HL-60 (cell line): ENCODE data around the gene PRKG2.

Source experiments
- DNase-seq, 2 experiments: peaks; one replicate each; pipeline ENCODE4 v3.0.0-alpha.2; 2010 to 2020; ENCODE audit warnings: low read depth in 1 of 2, low spot score in 1 of 2
- H3K27ac ChIP-seq: fragments of 250-450 bp; sonication (Bioruptor Pico); replicated peaks from 2 replicates; pipeline ENCODE4 v1.5.1; 2020; ENCODE audit warnings: mild to moderate bottlenecking, moderate library complexity
- H3K27me3 ChIP-seq: fragments of 250-450 bp; sonication (Bioruptor Pico); 2 replicates; pipeline ENCODE4 v1.5.1; 2021; ENCODE audit warnings: mild to moderate bottlenecking, moderate library complexity; ENCODE audit not compliant: insufficient read depth, poor library complexity, severe bottlenecking
- H3K4me3 ChIP-seq: replicated peaks from 2 replicates; pipeline ENCODE4 v1.5.1; 2011; ENCODE audit warnings: mild to moderate bottlenecking, control low read depth, low read length; ENCODE audit not compliant: insufficient read depth
- GABPA ChIP-seq: IDR thresholded peaks from 2 replicates; pipeline ENCODE4 v1.6.1; 2012; ENCODE audit warnings: low read depth
- POLR2AphosphoS5 ChIP-seq: IDR thresholded peaks from 2 replicates; pipeline ENCODE4 v1.6.1; 2012; ENCODE audit warnings: low read depth
- SPI1 ChIP-seq: IDR thresholded peaks from 2 replicates; pipeline ENCODE4 v1.6.1; 2012; ENCODE audit warnings: low read depth, mild to moderate bottlenecking, borderline replicate concordance
- TF ChIP-seq, protein P1 (sequence below): IDR thresholded peaks from 2 replicates; pipeline ENCODE4 v1.6.1; 2012; ENCODE audit warnings: low read depth; ENCODE audit not compliant: insufficient replicate concordance
- TF ChIP-seq, protein P2 (sequence below): IDR thresholded peaks from one replicate; pipeline ENCODE4 v1.5.1; 2011; ENCODE audit warnings: low read length, control low read depth, inconsistent platforms; ENCODE audit not compliant: insufficient read depth

The PRKG2 gene

DNA sequence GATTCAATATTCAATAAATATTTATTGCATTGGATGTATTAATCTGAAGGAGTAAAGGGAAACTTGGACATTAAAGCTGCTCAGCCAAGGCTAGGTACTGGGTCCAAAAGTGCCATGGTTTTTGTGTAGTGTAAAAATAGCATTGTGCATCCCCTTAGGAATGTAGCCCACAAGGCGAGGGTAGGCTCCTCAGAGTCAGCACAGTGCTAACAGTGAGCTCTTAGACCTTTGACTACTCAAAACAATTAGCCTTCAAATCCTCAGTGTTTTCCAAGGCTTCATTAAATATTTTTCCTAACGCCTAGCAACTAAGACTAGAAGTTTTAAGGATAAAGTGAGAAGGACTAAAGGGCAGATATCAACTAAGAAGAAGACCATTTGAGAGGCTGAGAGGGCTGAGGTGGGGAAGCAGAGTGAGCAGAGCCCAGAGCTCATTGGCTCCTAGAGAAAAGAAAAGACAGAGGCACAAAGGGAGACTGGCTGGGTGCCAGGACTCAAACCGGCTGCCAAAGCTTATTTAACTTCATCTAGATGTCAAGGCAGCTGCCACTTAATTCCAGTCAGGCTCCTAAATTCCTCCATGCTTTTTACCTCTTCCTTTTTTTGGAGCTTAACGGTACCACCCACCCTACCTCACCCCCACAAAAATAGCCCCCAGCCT is 17.0 kb downstream of the PRKG2 start:
- Histone ChIP-seq H3K4me3 (no peak overlapping the region), H3K27me3 (no peaks in the 10 kb centered on the region), H3K27ac (no peak overlapping the region)
- DNase-seq, result no peak
- TF ChIP-seq GABPA (no peak), POLR2AphosphoS5 (no peak), SPI1 (no peak)
- TF ChIP-seq, protein P1, sequence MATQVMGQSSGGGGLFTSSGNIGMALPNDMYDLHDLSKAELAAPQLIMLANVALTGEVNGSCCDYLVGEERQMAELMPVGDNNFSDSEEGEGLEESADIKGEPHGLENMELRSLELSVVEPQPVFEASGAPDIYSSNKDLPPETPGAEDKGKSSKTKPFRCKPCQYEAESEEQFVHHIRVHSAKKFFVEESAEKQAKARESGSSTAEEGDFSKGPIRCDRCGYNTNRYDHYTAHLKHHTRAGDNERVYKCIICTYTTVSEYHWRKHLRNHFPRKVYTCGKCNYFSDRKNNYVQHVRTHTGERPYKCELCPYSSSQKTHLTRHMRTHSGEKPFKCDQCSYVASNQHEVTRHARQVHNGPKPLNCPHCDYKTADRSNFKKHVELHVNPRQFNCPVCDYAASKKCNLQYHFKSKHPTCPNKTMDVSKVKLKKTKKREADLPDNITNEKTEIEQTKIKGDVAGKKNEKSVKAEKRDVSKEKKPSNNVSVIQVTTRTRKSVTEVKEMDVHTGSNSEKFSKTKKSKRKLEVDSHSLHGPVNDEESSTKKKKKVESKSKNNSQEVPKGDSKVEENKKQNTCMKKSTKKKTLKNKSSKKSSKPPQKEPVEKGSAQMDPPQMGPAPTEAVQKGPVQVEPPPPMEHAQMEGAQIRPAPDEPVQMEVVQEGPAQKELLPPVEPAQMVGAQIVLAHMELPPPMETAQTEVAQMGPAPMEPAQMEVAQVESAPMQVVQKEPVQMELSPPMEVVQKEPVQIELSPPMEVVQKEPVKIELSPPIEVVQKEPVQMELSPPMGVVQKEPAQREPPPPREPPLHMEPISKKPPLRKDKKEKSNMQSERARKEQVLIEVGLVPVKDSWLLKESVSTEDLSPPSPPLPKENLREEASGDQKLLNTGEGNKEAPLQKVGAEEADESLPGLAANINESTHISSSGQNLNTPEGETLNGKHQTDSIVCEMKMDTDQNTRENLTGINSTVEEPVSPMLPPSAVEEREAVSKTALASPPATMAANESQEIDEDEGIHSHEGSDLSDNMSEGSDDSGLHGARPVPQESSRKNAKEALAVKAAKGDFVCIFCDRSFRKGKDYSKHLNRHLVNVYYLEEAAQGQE, result no peak
- TF ChIP-seq, protein P2, sequence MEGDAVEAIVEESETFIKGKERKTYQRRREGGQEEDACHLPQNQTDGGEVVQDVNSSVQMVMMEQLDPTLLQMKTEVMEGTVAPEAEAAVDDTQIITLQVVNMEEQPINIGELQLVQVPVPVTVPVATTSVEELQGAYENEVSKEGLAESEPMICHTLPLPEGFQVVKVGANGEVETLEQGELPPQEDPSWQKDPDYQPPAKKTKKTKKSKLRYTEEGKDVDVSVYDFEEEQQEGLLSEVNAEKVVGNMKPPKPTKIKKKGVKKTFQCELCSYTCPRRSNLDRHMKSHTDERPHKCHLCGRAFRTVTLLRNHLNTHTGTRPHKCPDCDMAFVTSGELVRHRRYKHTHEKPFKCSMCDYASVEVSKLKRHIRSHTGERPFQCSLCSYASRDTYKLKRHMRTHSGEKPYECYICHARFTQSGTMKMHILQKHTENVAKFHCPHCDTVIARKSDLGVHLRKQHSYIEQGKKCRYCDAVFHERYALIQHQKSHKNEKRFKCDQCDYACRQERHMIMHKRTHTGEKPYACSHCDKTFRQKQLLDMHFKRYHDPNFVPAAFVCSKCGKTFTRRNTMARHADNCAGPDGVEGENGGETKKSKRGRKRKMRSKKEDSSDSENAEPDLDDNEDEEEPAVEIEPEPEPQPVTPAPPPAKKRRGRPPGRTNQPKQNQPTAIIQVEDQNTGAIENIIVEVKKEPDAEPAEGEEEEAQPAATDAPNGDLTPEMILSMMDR, result no peak

GRCh38 chr4:81196126-81196650 is 18.8 kb downstream of the PRKG2 start:
- Histone ChIP-seq H3K27me3 (no peaks in the 10 kb centered on the region), H3K27ac (no peak overlapping the region), H3K4me3 (no peak overlapping the region)
- no peak for DNase-seq
- no peak for TF ChIP-seq SPI1
- TF ChIP-seq GABPA, result no peak
- TF ChIP-seq, protein P2, result no peak
- TF ChIP-seq, protein P1, result no peak
- TF ChIP-seq POLR2AphosphoS5, result no peak

DNA sequence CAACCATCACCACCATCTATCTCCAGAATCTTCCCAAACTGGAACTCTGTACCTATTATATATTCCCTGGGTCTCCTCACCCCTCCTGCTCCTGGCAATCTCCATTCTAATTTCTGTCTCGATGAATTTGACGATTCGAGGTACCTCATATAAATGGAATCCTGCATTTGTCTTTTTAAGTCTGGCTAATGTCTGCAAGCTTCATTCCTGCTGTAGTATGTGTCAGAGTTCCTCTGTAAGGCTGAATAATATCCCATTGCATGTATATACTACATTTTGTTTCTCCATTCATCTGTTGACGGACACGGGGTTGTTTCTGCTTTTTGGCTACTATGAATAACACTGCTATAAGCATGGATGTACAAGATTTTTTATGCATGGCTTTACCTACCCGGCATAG is 19.5 kb downstream of the PRKG2 start:
- no peak for DNase-seq
- Histone ChIP-seq H3K27me3 (no peaks in the 10 kb centered on the region), H3K27ac (no peak overlapping the region), H3K4me3 (no peak overlapping the region)
- no peak for TF ChIP-seq POLR2AphosphoS5

GRCh38 chr4:81194286-81194685 is 20.7 kb downstream of the PRKG2 start:
- no peak for DNase-seq
- no peaks in the 10 kb centered on the region for H3K27me3 ChIP-seq
- H3K27ac ChIP-seq, result no peak overlapping the region
- no peak overlapping the region for H3K4me3 ChIP-seq
- TF ChIP-seq POLR2AphosphoS5, result no peak
- TF ChIP-seq, protein P2, result no peak
- TF ChIP-seq, protein P1, result no peak
- no peak for TF ChIP-seq GABPA
- no peak for TF ChIP-seq SPI1
